RWPE2 (cell line): ENCODE data around the gene NAAA.
"Not testable (repeated sequence)": the region's sequence is repeated elsewhere in the genome, so short reads cannot be mapped to it uniquely, and the experiment has no call there.

Source experiments
- ATAC-seq: fragments of 200-7000 bp; cut with Tn5 transposase; 3 replicates; pipeline ENCODE4 v1.9.1; 2021; ENCODE audit warnings: low read depth
- DNase-seq: peaks from one replicate; pipeline ENCODE4 v3.0.0-alpha.2; 2020; ENCODE audit warnings: low spot score
- H3K27ac ChIP-seq: fragments of 450-650 bp; 2 replicates; pipeline ENCODE4 v1.5.1; 2017; ENCODE audit warnings: mild to moderate bottlenecking; ENCODE audit not compliant: poor library complexity, severe bottlenecking
- H3K27me3 ChIP-seq: fragments of 250-450 bp; sonication (Bioruptor Pico); 2 replicates; pipeline ENCODE4 v1.5.1; 2021; ENCODE audit warnings: mild to moderate bottlenecking, moderate library complexity; ENCODE audit not compliant: insufficient read depth, poor library complexity, severe bottlenecking
- H3K36me3 ChIP-seq: fragments of 250-450 bp; sonication (Bioruptor Pico); 2 replicates; pipeline ENCODE4 v1.5.1; 2020; ENCODE audit warnings: low read depth, mild to moderate bottlenecking, moderate library complexity
- H3K4me1 ChIP-seq: fragments of 250-450 bp; sonication (Bioruptor Pico); 2 replicates; pipeline ENCODE4 v1.5.1; 2021; ENCODE audit warnings: mild to moderate bottlenecking, moderate library complexity; ENCODE audit not compliant: insufficient read depth, poor library complexity, severe bottlenecking
- H3K4me3 ChIP-seq: fragments of 250-450 bp; sonication (Bioruptor Pico); 2 replicates; pipeline ENCODE4 v1.5.1; 2021; ENCODE audit warnings: mild to moderate bottlenecking, moderate library complexity; ENCODE audit not compliant: severe bottlenecking
- H3K9me3 ChIP-seq: fragments of 250-450 bp; sonication (Bioruptor Pico); 2 replicates; pipeline ENCODE4 v1.5.1; 2021; ENCODE audit warnings: mild to moderate bottlenecking, moderate library complexity; ENCODE audit not compliant: severe bottlenecking
- TF ChIP-seq, protein P1 (sequence below): fragments of 450-650 bp; IDR thresholded peaks from one replicate; pipeline ENCODE4 v1.5.1; 2017; ENCODE audit warnings: mild to moderate bottlenecking, moderate library complexity; ENCODE audit not compliant: poor library complexity, severe bottlenecking

Gene NAAA

GRCh38 chr4:75921910-75922309 is 18.9 kb downstream of the NAAA start:
- ATAC-seq (no peak), DNase-seq (no peak)
- no peaks in the 10 kb centered on the region for H3K9me3 ChIP-seq
- H3K27ac ChIP-seq, result no peak overlapping the region
- H3K27me3 ChIP-seq, result no peaks in the 10 kb centered on the region
- H3K4me3 ChIP-seq, result no peak overlapping the region
- TF ChIP-seq, protein P1, sequence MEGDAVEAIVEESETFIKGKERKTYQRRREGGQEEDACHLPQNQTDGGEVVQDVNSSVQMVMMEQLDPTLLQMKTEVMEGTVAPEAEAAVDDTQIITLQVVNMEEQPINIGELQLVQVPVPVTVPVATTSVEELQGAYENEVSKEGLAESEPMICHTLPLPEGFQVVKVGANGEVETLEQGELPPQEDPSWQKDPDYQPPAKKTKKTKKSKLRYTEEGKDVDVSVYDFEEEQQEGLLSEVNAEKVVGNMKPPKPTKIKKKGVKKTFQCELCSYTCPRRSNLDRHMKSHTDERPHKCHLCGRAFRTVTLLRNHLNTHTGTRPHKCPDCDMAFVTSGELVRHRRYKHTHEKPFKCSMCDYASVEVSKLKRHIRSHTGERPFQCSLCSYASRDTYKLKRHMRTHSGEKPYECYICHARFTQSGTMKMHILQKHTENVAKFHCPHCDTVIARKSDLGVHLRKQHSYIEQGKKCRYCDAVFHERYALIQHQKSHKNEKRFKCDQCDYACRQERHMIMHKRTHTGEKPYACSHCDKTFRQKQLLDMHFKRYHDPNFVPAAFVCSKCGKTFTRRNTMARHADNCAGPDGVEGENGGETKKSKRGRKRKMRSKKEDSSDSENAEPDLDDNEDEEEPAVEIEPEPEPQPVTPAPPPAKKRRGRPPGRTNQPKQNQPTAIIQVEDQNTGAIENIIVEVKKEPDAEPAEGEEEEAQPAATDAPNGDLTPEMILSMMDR, result no peak
- H3K4me1 ChIP-seq, result no peaks in the 10 kb centered on the region
- no peaks in the 10 kb centered on the region for H3K36me3 ChIP-seq

GRCh38 chr4:75920327-75920726 is 20.5 kb downstream of the NAAA start:
- no peak overlapping the region for H3K27ac ChIP-seq
- TF ChIP-seq, protein P1, result no peak
- no peaks in the 10 kb centered on the region for H3K4me1 ChIP-seq
- H3K4me3 ChIP-seq, result no peak overlapping the region
- DNase-seq (no peak), ATAC-seq (no peak)
- no peaks in the 10 kb centered on the region for H3K27me3 ChIP-seq
- no peaks in the 10 kb centered on the region for H3K9me3 ChIP-seq
- no peaks in the 10 kb centered on the region for H3K36me3 ChIP-seq

GRCh38 chr4:75919920-75920319 is 20.9 kb downstream of the NAAA start:
- Histone ChIP-seq H3K9me3 (no peaks in the 10 kb centered on the region), H3K27me3 (no peaks in the 10 kb centered on the region), H3K4me1 (no peaks in the 10 kb centered on the region), H3K27ac (no peak overlapping the region), H3K36me3 (no peaks in the 10 kb centered on the region), H3K4me3 (no peak overlapping the region)
- DNase-seq (no peak), ATAC-seq (no peak)
- TF ChIP-seq, protein P1, result no peak

DNA sequence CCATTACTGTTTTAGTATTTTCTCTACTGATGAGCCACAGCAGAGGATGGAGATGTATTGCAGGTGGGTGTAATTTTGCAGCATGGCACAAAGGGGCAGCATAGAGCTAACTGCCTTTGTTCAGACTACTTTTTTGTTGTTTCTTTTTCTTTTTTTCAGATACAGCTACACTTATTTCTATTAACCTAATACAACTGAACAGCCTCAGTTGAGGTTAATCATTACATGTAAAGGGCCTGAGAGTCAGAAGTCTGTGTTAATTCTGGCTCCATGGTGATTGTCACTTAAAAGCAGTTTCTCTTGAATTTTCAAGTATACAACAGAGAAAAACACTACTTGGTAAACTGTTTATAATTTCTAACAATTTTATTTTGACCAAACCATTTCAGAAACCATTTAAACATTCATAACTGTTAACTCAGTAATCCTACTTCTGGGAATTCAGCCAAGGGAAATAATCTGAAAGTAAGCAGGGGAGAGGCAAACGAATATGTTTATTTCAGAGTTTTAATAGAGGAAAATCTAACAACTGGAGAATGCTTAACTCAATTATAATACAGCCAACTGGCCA is 24.6 kb downstream of the NAAA start:
- H3K27ac ChIP-seq, result no peak overlapping the region
- peak; percentile 72 for ATAC-seq
- no peaks in the 10 kb centered on the region for H3K36me3 ChIP-seq
- TF ChIP-seq, protein P1, result peak; percentile 82
- H3K27me3 ChIP-seq, result no peaks in the 10 kb centered on the region
- H3K4me1 ChIP-seq, result no peaks in the 10 kb centered on the region
- no peaks in the 10 kb centered on the region for H3K9me3 ChIP-seq
- no peak overlapping the region for H3K4me3 ChIP-seq
- no peak for DNase-seq

DNA sequence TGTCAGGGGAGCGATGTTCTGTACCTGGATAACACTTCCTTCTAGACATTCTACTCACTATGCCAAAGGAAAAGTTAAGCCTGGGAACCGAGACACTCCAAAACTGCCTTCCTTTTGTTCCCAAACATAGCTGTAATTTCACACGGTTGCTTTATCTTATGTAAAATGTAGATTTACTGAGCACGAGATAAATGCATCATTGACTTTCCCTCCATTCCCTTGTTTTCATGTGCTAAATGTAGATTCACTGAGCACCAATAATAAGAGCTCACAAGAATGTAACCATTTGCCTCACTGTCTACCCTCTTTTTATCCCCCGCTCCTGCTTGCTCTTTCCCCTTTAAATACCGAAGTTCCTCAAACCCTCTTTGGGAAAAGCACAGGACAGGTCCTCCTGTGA is 27.8 kb downstream of the NAAA start:
- Histone ChIP-seq H3K36me3 (no peaks in the 10 kb centered on the region), H3K27ac (no peak overlapping the region), H3K4me3 (no peak overlapping the region), H3K9me3 (no peaks in the 10 kb centered on the region), H3K4me1 (no peaks in the 10 kb centered on the region), H3K27me3 (no peaks in the 10 kb centered on the region)
- TF ChIP-seq, protein P1, result no peak
- DNase-seq (no peak), ATAC-seq (no peak)

GRCh38 chr4:75910831-75911230 is 30.0 kb downstream of the NAAA start:
- H3K27me3 ChIP-seq, DNase-seq, H3K4me3 ChIP-seq, H3K9me3 ChIP-seq, ATAC-seq, H3K4me1 ChIP-seq, H3K36me3 ChIP-seq, H3K27ac ChIP-seq: not testable (repeated sequence)
